Measurements from ENCODE around the gene ETV2.
"Not testable (repeated sequence)": the region's sequence is repeated elsewhere in the genome, so short reads cannot be mapped to it uniquely, and the experiment has no call there.

Gene ETV2

DNA sequence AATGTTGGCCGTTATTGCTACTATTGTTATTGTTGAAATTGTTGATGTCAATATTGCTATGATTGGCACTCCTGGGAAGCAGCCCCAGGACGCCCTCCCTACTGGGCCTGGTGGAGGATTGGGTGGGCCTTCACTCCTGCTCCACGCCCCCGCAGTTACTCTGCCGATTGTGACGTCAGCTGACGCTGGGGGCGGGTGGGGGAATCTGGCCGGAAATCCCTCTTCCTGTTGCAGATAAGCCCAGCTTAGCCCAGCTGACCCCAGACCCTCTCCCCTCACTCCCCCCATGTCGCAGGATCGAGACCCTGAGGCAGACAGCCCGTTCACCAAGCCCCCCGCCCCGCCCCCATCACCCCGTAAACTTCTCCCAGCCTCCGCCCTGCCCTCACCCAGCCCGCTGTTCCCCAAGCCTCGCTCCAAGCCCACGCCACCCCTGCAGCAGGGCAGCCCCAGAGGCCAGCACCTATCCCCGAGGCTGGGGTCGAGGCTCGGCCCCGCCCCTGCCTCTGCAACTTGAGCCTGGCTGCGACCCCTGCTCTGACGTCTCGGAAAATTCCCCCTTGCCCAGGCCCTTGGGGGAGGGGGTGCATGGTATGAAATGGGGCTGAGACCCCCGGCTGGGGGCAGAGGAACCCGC is at the start of gene ETV2:
Gene ETV2 (plus strand): TSS at position 231 of the 637 bp plus-strand sequence. CDS start 716 bp downstream, outside the sequence.
- Histone ChIP-seq H3K9me3 (ENCODE audit: control insufficient read depth, insufficient read depth, low read length) (no peaks in the 10 kb centered on the region), H3K4me3 (ENCODE audit: low read depth, low read length) (peak within 1 kb of the TSS; percentile 33), H3K36me3 (ENCODE audit: control insufficient read depth, insufficient read depth, low read length) (peaks cover 15% of the 10 kb centered on the region), H3K4me1 (ENCODE audit: control insufficient read depth, insufficient read depth, low read length) (peaks cover 12% of the 10 kb centered on the region), H3K9ac (ENCODE audit: low read depth, low read length) (no peak within 1 kb of the TSS), H3K27me3 (ENCODE audit: control insufficient read depth, insufficient read depth, low read length) (peaks cover 25% of the 10 kb centered on the region)

DNA sequence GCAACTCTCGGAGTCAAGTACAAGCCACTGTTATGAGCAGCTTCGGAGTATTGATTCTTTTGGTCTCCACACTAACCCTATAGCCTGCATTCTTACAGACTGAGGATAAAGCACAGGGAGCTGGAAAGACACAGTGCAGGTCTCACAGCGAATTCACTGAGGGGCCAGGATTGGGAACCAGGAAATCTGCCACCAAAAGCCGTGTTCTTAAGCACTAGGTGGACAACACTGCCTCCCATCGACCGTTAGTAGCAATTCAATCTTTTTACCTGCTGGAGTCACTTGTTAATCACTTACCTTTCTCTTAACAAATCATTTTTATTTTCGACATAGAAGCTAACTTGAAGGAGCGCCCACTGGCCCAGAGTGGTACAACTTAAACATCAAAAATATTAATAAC is 49.3 kb upstream of the ETV2 start:
- H3K27me3 ChIP-seq (ENCODE audit: control insufficient read depth, insufficient read depth, low read length) = peaks cover 14% of the 10 kb centered on the region
- H3K9me3 ChIP-seq (ENCODE audit: control insufficient read depth, insufficient read depth, low read length) = no peaks in the 10 kb centered on the region
- H3K9ac ChIP-seq (ENCODE audit: low read depth, low read length) = no peak overlapping the region
- no peak overlapping the region for H3K4me3 ChIP-seq (ENCODE audit: low read depth, low read length)
- no peaks in the 10 kb centered on the region for H3K36me3 ChIP-seq (ENCODE audit: control insufficient read depth, insufficient read depth, low read length)
- no peaks in the 10 kb centered on the region for H3K4me1 ChIP-seq (ENCODE audit: control insufficient read depth, insufficient read depth, low read length)

DNA sequence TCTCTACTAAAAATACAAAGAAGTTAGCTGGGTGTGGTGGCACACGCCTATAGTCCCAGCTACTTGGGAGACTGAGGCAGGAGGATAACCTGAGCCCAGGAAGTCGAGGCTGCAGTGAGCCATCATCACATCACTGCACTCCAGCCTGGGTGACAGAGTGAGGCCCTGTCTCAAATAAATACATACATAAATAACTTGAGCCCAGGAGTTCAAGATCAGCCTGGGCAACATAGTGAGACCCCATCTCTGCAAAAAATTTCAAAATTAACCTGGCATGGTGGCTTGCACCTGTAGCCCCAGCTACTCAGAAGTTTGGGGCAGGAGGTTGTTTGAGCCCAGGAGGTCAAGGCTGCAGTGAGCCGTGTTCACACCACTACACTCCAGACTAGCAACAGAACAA is 46.5 kb upstream of the ETV2 start:
- not testable (repeated sequence) for H3K9me3 ChIP-seq (ENCODE audit: control insufficient read depth, insufficient read depth, low read length); H3K36me3 ChIP-seq (ENCODE audit: control insufficient read depth, insufficient read depth, low read length); H3K9ac ChIP-seq (ENCODE audit: low read depth, low read length); H3K27me3 ChIP-seq (ENCODE audit: control insufficient read depth, insufficient read depth, low read length); H3K4me3 ChIP-seq (ENCODE audit: low read depth, low read length); H3K4me1 ChIP-seq (ENCODE audit: control insufficient read depth, insufficient read depth, low read length)

DNA sequence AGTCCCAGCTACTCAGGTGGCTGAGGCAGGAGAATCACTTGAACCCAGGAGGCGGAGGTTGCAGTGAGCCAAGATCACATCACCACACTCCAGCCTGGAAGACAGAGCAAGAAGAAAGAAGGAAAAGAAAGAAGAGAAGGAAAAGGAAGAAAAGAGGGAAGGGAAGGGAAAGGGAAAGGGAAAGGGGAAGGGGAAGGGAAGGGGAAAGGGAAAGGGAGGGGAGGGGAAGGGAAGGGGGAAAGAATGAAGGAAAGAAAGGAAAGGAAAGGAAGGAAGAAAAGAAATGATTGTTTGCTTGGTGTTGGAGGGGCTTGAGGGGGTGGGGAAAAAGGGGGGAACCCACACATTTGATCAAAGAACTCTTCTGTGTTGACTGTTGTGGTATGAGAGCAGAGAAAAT is 45.6 kb upstream of the ETV2 start:
- no peaks in the 10 kb centered on the region for H3K4me1 ChIP-seq (ENCODE audit: control insufficient read depth, insufficient read depth, low read length)
- no peaks in the 10 kb centered on the region for H3K36me3 ChIP-seq (ENCODE audit: control insufficient read depth, insufficient read depth, low read length)
- no peak overlapping the region for H3K9ac ChIP-seq (ENCODE audit: low read depth, low read length)
- no peaks in the 10 kb centered on the region for H3K9me3 ChIP-seq (ENCODE audit: control insufficient read depth, insufficient read depth, low read length)
- H3K27me3 ChIP-seq (ENCODE audit: control insufficient read depth, insufficient read depth, low read length) = no peaks in the 10 kb centered on the region
- H3K4me3 ChIP-seq (ENCODE audit: low read depth, low read length) = no peak overlapping the region

DNA sequence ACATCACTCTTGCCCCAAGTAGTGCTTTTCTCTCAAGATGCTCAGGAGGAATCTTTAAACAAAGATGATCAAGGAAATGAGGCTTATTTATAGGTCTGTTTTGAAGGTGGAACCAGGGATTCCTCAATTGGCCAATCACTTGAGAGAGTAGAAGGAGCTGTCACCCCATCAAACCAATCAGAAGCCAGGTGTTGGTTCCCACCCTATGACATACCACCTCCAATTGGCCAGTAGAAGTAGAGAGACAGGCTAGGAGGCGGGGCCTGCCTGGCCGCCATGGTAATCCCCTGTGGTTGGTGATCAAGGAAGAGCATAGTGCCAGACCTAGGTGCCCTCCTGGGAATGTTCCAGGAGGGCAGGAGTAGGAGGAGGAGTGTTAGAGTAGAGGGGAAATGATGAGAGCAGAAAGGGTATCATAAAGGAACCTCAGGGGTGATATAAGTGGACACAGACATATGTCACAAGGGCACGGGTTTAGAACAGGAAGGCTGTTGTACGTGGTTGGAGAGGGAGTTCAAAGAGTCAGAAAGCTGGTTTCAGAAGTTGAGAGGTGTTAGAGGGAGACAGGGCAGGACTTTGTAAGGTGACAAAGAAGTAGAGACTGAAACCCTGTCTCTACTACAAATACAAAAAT is 45.1 kb upstream of the ETV2 start:
- H3K27me3 ChIP-seq (ENCODE audit: control insufficient read depth, insufficient read depth, low read length) = no peaks in the 10 kb centered on the region
- no peaks in the 10 kb centered on the region for H3K9me3 ChIP-seq (ENCODE audit: control insufficient read depth, insufficient read depth, low read length)
- no peak overlapping the region for H3K9ac ChIP-seq (ENCODE audit: low read depth, low read length)
- H3K4me1 ChIP-seq (ENCODE audit: control insufficient read depth, insufficient read depth, low read length) = no peaks in the 10 kb centered on the region
- no peak overlapping the region for H3K4me3 ChIP-seq (ENCODE audit: low read depth, low read length)
- no peaks in the 10 kb centered on the region for H3K36me3 ChIP-seq (ENCODE audit: control insufficient read depth, insufficient read depth, low read length)

GRCh38 chr19:35601971-35602370 is 39.6 kb upstream of the ETV2 start:
- Histone ChIP-seq H3K36me3 (ENCODE audit: control insufficient read depth, insufficient read depth, low read length) (no peaks in the 10 kb centered on the region), H3K9me3 (ENCODE audit: control insufficient read depth, insufficient read depth, low read length) (no peaks in the 10 kb centered on the region), H3K4me1 (ENCODE audit: control insufficient read depth, insufficient read depth, low read length) (no peaks in the 10 kb centered on the region), H3K9ac (ENCODE audit: low read depth, low read length) (no peak overlapping the region), H3K4me3 (ENCODE audit: low read depth, low read length) (no peak overlapping the region), H3K27me3 (ENCODE audit: control insufficient read depth, insufficient read depth, low read length) (no peaks in the 10 kb centered on the region)

DNA sequence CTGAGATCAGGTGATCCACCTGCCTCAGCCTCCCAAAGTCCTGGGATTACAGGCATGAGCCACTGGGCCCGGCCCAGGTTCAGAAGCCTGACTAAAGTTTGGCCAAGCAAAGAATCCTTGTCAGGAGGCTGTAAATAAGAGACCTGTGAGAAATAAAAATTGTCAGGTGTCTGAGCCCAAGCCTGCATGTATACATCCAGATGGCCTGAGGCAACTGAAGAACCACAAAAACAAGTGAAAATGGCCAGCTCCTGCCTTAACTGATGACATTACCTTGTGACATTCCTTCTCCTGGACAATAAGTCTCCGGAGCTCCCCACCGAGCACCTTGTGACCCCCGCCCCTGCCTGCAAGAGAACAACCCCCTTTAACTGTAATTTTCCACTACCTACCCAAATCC is 37.1 kb upstream of the ETV2 start:
- not testable (repeated sequence) for H3K36me3 ChIP-seq (ENCODE audit: control insufficient read depth, insufficient read depth, low read length); H3K27me3 ChIP-seq (ENCODE audit: control insufficient read depth, insufficient read depth, low read length); H3K4me1 ChIP-seq (ENCODE audit: control insufficient read depth, insufficient read depth, low read length); H3K4me3 ChIP-seq (ENCODE audit: low read depth, low read length); H3K9ac ChIP-seq (ENCODE audit: low read depth, low read length); H3K9me3 ChIP-seq (ENCODE audit: control insufficient read depth, insufficient read depth, low read length)

- H3K9ac ChIP-seq (ENCODE audit: low read depth, low read length); H3K9me3 ChIP-seq (ENCODE audit: control insufficient read depth, insufficient read depth, low read length); H3K36me3 ChIP-seq (ENCODE audit: control insufficient read depth, insufficient read depth, low read length); H3K27me3 ChIP-seq (ENCODE audit: control insufficient read depth, insufficient read depth, low read length); H3K4me1 ChIP-seq (ENCODE audit: control insufficient read depth, insufficient read depth, low read length); H3K4me3 ChIP-seq (ENCODE audit: low read depth, low read length): not testable (repeated sequence)
Observed at GRCh38 chr19:35607170-35607569, 34.4 kb upstream of the ETV2 start.

DNA sequence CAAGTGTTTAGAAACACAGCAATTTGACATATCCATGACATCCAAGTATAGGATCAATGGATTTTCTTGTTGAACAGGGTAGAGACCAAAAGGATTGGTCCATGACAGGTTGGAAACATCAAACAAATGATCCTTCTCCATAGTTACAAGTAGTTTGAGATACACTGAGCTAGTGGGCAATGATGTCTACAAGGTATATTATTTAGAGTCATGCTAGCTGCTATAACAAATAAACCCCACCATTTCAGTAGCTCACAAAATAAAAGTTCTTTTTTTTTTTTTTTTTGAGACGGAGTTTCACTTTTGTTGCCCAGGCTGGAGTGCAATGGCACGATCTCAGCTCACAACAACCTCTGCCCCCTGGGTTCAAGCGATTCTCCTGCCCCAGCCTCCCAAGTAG is 33.9 kb upstream of the ETV2 start:
- Histone ChIP-seq H3K27me3 (ENCODE audit: control insufficient read depth, insufficient read depth, low read length) (peaks cover 5% of the 10 kb centered on the region), H3K4me3 (ENCODE audit: low read depth, low read length) (no peak overlapping the region), H3K36me3 (ENCODE audit: control insufficient read depth, insufficient read depth, low read length) (no peaks in the 10 kb centered on the region), H3K9me3 (ENCODE audit: control insufficient read depth, insufficient read depth, low read length) (no peaks in the 10 kb centered on the region), H3K4me1 (ENCODE audit: control insufficient read depth, insufficient read depth, low read length) (no peaks in the 10 kb centered on the region), H3K9ac (ENCODE audit: low read depth, low read length) (no peak overlapping the region)

GRCh38 chr19:35608251-35608650 is 33.3 kb upstream of the ETV2 start:
- H3K9ac ChIP-seq (ENCODE audit: low read depth, low read length) = no peak overlapping the region
- peaks cover 5% of the 10 kb centered on the region for H3K27me3 ChIP-seq (ENCODE audit: control insufficient read depth, insufficient read depth, low read length)
- H3K4me1 ChIP-seq (ENCODE audit: control insufficient read depth, insufficient read depth, low read length) = no peaks in the 10 kb centered on the region

GRCh38 chr19:35609851-35610353 is 31.6 kb upstream of the ETV2 start:
- peaks cover 4% of the 10 kb centered on the region for H3K36me3 ChIP-seq (ENCODE audit: control insufficient read depth, insufficient read depth, low read length)
- no peak overlapping the region for H3K4me3 ChIP-seq (ENCODE audit: low read depth, low read length)
- H3K9ac ChIP-seq (ENCODE audit: low read depth, low read length) = no peak overlapping the region
- peaks cover 5% of the 10 kb centered on the region for H3K27me3 ChIP-seq (ENCODE audit: control insufficient read depth, insufficient read depth, low read length)
- H3K4me1 ChIP-seq (ENCODE audit: control insufficient read depth, insufficient read depth, low read length) = no peaks in the 10 kb centered on the region
- no peaks in the 10 kb centered on the region for H3K9me3 ChIP-seq (ENCODE audit: control insufficient read depth, insufficient read depth, low read length)

More at GRCh38 chr19:35608251-35608650, 33.3 kb upstream of the ETV2 start:
- H3K9me3 ChIP-seq (ENCODE audit: control insufficient read depth, insufficient read depth, low read length) = no peaks in the 10 kb centered on the region
- H3K36me3 ChIP-seq (ENCODE audit: control insufficient read depth, insufficient read depth, low read length) = no peaks in the 10 kb centered on the region
- H3K4me3 ChIP-seq (ENCODE audit: low read depth, low read length) = no peak overlapping the region

DNA sequence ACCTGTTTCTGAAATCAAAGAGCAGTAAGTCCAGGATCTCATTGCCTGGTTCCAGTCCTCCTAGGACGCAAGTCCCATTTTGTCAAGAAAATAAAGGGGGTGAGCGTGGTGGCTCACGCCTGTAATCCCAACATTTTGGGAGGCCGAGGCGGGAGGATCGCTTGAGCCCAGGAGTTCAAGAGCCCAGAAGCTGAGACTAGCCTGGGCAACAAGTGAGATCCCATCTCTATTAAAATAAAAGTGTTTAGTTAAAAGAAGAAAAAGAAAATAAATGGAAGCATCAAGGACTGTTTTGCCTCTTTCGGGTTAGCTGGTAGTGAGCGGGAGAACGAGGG is 29.4 kb upstream of the ETV2 start:
- Histone ChIP-seq H3K4me1 (ENCODE audit: control insufficient read depth, insufficient read depth, low read length) (no peaks in the 10 kb centered on the region), H3K9me3 (ENCODE audit: control insufficient read depth, insufficient read depth, low read length) (no peaks in the 10 kb centered on the region), H3K27me3 (ENCODE audit: control insufficient read depth, insufficient read depth, low read length) (peaks cover 5% of the 10 kb centered on the region), H3K4me3 (ENCODE audit: low read depth, low read length) (peak overlapping the region; percentile 92), H3K9ac (ENCODE audit: low read depth, low read length) (no peak overlapping the region), H3K36me3 (ENCODE audit: control insufficient read depth, insufficient read depth, low read length) (peaks cover 15% of the 10 kb centered on the region)

Measured in iPS-15b (cell line).